Muscle layer of duodenum (tissue), 2 donors: ENCODE data around the gene AMH.

Source experiments
- H3K27ac ChIP-seq: one replicate; pipeline ENCODE4 v1.7.0; 2013; ENCODE audit warnings: mild to moderate bottlenecking, low read length
- H3K27me3 ChIP-seq: one replicate; pipeline ENCODE4 v1.7.0; 2013; ENCODE audit warnings: low read depth, mild to moderate bottlenecking, control low read depth, low read length
- H3K36me3 ChIP-seq, 2 donors: one replicate each; pipeline ENCODE4 v1.7.0; 2013; ENCODE audit warnings: low read length in 2 of 2, control low read depth in 1 of 2, mild to moderate bottlenecking in 1 of 2; ENCODE audit not compliant: insufficient read depth in 2 of 2, control insufficient read depth in 1 of 2
- H3K4me1 ChIP-seq, 2 donors: one replicate each; pipeline ENCODE4 v1.7.0; 2013; ENCODE audit warnings: low read length in 2 of 2, mild to moderate bottlenecking in 2 of 2, control low read depth in 1 of 2, moderate library complexity in 1 of 2; ENCODE audit not compliant: insufficient read depth in 2 of 2, control insufficient read depth in 1 of 2
- H3K4me3 ChIP-seq, 2 donors: one replicate each; pipeline ENCODE4 v1.7.0; 2013; ENCODE audit warnings: low read length in 2 of 2, low read depth in 1 of 2, mild to moderate bottlenecking in 1 of 2
- H3K9me3 ChIP-seq, 2 donors: one replicate each; pipeline ENCODE4 v1.7.0; 2013; ENCODE audit warnings: low read length in 2 of 2, control low read depth in 1 of 2, mild to moderate bottlenecking in 1 of 2; ENCODE audit not compliant: control insufficient read depth in 1 of 2
- donor health status: healthy.

The AMH gene

DNA sequence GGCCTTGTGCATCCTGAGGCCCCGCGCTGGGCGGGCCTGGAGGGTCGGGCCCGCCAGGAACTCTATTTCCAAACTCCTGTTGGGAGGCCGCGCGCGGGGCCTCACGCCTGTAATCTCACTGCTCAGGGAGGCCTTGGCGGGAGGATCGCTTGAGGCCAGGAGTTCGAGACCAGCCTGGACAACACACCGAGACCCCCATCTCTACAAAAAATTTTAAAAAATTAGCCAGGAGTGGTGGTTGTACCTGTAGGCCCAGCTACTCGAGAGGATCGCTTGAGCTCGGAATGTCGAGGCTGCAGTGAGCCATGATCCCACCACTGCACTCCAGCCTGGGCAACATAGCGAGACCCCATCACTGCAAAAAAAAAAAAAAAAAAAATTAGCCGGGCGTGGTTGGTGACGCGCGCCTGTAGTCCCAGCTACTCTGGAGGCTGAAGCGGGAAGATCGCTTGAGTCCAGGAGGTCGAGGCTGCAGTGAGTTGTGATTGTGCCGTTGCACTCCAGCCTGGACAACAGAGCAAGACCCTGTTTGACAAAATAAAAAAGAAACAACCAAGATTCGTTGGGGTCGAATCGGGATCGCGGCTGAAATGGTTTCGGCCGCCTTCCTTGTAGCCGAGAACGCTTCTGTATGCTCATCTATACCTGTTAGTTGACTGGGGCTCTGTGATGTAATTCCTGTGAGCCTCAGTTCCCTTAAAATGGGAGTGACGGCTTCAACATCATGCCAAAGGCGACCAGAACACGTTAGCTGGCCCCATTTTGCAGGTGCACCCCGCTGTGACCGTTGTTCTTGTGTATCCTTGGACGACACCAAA lies 11.9 kb upstream of the AMH start:
- H3K4me1 ChIP-seq: peaks cover 37 to 60% of the 10 kb centered on the region in 2 donors
- peaks cover 0 to 15% of the 10 kb centered on the region in 2 donors for H3K36me3 ChIP-seq
- no peaks in the 10 kb centered on the region for H3K27me3 ChIP-seq
- H3K4me3 ChIP-seq: peak overlapping the region; percentile 73 to 89
- H3K27ac ChIP-seq: peak overlapping the region; percentile 90
- H3K9me3 ChIP-seq: no peaks in the 10 kb centered on the region

DNA sequence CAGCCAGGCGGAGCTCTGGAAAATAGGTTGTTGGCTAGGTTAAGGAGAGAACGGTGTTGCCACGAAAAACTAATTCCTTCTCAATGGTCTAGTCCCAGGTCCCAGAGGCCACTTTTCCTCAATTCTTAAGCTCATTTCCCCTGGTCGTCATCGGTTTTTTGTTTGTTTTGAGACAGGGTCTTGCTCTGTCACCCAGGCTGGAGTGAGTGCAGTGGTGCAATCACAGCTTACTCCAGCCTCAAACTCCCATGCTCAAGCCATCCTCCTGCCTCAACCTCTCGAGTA lies 11.3 kb upstream of the AMH start:
- Histone ChIP-seq H3K4me3 (peak overlapping the region; percentile 73 to 89), H3K27ac (no peak overlapping the region), H3K4me1 (peaks cover 37 to 66% of the 10 kb centered on the region in 2 donors), H3K9me3 (no peaks in the 10 kb centered on the region), H3K36me3 (peaks cover 0 to 9% of the 10 kb centered on the region in 2 donors), H3K27me3 (no peaks in the 10 kb centered on the region)

DNA sequence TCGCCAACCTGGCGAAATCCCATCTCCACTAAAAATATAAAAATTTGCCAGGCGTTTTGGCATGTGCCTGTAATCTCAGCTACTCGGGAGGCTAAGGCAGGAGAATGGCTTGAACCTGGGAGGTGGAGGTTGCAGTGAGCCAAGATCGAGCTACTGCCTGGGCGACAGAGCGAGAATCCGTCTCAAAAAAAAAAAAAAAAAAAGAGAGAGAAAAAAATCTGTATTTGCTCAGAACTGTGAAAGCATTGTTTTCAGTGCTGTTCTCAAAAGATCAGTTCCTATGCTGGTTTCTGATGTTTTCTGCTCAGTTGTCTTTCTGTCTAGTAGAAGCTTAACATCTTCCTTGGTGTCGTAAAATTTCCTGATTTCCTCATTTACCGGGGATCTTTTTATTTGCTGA lies 9.9 kb upstream of the AMH start:
- peak overlapping the region in 1 of 2 donors; percentile 19 for H3K4me3 ChIP-seq
- peak overlapping the region; percentile 10 for H3K27ac ChIP-seq
- H3K36me3 ChIP-seq: peaks cover 10 to 12% of the 10 kb centered on the region in 2 donors
- H3K9me3 ChIP-seq: no peaks in the 10 kb centered on the region
- H3K27me3 ChIP-seq: no peaks in the 10 kb centered on the region
- peaks cover 37 to 72% of the 10 kb centered on the region in 2 donors for H3K4me1 ChIP-seq

DNA sequence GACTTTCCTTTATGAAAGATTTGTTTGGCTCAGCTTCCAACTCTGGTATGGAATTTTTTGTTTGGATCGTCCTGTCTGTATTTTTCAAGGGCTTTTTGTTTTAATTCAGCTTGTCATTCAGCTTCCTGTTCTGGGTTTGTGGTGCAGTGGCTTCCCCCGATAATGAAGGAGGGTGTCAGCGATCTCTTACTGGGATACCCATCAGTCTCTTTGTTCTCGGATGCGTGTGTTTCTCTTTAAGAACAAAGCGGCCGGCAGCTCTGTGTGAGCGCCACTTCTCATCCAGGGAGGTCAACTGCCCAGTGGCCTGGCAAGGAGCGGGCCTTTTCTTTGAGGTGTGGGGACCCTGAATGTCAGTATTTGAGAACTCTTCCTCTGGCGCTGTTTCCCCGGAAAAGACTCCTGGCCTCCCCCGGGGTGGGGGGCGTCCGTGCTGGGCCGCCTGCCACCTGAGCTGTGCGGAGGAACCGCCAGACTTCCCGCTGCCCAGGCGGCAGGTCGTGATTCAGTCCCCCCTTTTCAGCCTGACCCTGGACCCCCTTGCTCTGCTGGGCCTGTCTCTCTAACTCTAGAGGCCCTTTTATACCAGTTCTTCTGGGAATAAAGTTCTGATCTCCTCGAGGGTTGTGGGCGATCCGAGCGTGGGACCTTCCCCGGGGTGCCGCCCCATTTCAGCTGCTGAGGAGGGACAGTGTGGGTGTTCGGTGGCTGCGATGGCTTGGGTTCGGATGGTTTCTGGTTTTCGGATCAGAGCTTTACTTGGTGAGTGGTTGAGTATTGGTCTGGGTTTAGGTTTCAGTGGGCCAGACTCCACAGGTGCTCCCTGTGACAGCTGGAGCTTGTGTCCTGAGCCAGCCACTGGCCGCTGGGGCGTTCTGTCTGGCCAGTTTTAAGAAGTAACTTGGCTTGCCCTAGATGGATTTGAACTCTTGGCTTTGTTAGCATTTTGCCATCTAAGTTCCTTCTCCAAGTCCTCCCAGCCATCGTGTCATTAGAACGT lies 9.1 kb upstream of the AMH start:
- Histone ChIP-seq H3K4me1 (peaks cover 37 to 67% of the 10 kb centered on the region in 2 donors), H3K36me3 (peaks cover 17 to 21% of the 10 kb centered on the region in 2 donors), H3K4me3 (peak overlapping the region; percentile 19 to 49), H3K9me3 (no peaks in the 10 kb centered on the region), H3K27me3 (no peaks in the 10 kb centered on the region), H3K27ac (peak overlapping the region; percentile 10)

DNA sequence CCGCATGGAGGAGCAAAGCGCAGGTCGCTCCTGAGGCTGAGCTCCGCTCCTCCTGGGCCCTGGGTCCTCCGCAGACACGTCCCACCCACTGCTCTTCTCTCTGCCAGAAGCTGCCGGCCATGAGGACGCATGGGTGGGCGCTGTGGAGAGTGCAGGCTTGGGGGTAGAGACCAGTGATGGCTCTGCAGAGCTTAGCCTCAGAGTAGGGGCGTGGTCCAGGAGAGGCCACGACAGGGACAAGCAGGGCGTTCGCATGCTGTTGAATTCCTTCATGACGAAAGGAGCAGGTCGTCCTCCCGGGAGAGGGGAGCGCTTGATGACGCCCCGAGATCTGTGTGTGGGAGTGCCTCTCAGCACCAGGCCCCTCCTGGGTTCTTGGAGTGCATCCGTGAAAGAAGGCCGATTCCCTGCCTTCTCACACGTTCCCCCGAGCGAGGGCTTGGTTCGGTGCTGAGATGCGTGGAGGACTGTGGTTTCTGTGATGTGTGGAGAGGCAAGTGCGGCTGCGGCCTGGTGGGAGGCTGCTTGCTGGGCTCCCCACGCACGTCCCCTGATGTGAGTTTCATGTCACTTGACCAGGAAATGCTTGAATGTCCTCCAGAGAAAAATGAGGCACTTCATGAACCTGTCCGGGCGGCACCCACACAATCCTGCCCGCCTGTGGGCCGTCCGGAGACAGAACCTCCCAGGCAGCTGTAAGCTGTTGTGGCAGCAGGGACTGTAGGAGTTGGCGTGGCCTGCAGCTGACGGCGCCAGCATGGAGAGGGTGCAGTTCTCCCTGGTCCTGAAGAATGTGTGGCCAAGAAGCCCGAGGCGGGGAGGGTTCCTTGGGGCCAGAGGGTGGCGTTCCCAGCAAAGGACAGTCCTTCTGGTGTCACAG lies 8.0 kb upstream of the AMH start:
- H3K9me3 ChIP-seq: no peaks in the 10 kb centered on the region
- peaks cover 27 to 31% of the 10 kb centered on the region in 2 donors for H3K36me3 ChIP-seq
- peak overlapping the region; percentile 3 to 49 for H3K4me3 ChIP-seq
- H3K27ac ChIP-seq: no peak overlapping the region
- H3K27me3 ChIP-seq: no peaks in the 10 kb centered on the region
- peaks cover 37 to 63% of the 10 kb centered on the region in 2 donors for H3K4me1 ChIP-seq

DNA sequence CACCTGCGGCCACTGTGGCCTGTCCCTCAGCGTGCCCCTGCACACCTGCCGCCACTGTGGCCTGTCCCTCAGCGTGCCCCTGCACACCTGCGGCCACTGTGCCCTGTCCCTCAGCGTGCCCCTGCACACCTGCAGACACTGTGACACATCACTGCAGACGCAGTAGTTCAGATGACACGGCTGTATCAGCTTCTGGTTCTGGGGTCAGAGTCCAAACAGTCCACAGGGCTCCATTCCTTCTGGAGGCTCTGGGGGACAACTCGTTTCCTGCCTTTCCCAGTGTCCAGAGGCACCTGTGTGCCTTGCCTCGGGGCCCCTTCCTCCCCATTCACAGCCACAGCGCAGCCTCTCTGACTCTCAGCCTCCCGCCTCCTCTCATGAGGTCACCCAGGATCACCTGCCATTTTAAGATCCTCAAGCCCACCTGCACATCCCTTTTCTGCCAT lies 7.0 kb upstream of the AMH start:
- Histone ChIP-seq H3K4me3 (no peak overlapping the region), H3K9me3 (no peaks in the 10 kb centered on the region), H3K4me1 (peaks cover 37 to 66% of the 10 kb centered on the region in 2 donors), H3K27ac (no peak overlapping the region), H3K36me3 (peaks cover 37 to 41% of the 10 kb centered on the region in 2 donors), H3K27me3 (no peaks in the 10 kb centered on the region)

DNA sequence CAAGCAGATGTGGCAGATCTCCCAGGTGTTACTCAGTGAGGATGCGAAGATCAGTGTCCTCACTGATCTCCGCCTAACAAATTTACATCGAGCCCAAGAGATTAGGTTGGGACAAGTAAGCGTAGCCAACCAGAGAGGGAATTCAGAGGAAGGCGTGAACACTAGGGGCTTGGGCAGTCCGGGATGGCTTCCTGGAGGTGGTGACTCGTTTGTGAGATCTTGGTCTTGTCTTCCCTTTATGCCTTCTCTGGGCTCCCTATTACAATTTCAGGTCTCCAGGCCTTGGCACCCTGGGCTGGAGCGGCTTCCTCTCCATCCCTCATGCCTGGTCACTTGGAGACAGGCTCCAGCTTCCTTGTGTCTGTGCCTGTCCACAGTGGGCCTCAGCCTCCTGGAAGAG lies 6.3 kb upstream of the AMH start:
- Histone ChIP-seq H3K36me3 (peaks cover 37 to 48% of the 10 kb centered on the region in 2 donors), H3K27me3 (no peaks in the 10 kb centered on the region), H3K4me3 (no peak overlapping the region), H3K4me1 (peaks cover 32 to 59% of the 10 kb centered on the region in 2 donors), H3K9me3 (no peaks in the 10 kb centered on the region), H3K27ac (no peak overlapping the region)

DNA sequence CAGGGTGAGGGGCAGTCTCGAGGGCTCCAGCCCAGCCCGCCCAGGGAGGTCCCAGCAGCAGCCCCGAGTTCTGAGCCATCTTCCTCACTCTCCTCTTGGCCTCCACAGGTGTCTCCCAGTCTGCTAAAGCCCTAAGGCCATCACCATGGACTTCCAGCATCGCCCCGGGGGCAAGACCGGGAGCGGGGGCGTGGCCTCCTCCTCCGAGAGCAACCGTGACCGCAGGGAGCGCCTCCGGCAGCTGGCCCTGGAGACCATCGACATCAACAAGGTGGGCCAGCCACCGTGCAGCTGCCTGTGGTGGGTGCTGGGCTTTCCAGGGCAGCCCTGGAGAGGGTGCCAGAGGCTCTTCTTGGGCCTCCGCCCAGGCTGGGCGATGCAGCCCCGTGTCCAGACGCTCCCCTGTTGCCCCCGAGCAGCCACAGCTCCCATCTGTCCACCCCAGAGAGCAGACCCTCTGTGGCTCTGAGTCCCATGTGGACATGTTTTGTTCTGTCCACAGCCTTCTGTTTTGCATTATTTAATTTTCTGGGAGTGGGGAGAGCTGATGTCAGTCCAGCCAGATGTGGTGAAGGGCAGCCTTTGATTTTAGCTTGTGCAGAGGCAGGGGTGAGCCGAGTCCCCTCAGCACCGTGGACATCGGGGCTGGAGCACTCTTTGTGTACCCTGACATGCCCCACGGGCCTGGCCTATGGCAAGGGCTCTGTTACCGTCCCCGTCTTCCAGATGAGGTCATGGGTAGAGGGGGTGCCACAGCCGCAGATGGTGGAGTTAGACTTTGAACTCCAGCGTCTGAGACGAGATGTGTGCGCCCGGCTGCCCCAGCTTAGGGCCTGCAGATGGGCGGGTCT lies 5.6 kb upstream of the AMH start:
- Histone ChIP-seq H3K4me1 (peaks cover 25 to 53% of the 10 kb centered on the region in 2 donors), H3K4me3 (no peak overlapping the region), H3K36me3 (peaks cover 37 to 51% of the 10 kb centered on the region in 2 donors), H3K27ac (no peak overlapping the region), H3K9me3 (no peaks in the 10 kb centered on the region), H3K27me3 (no peaks in the 10 kb centered on the region)

DNA sequence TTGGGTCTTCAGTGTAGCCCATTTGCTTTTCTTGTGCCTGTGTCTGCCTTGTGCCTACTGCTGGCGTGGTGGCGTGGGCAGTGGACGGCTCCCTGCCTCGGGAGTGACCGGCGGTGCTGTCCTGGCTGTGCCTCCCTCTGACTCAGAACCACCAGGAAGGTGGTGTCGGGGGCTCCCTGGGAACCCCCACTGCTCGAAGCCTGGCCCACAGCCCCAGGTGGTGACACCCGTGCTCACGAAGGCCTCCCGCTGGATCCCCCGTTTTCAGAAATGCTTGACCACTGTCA lies 5.1 kb upstream of the AMH start:
- H3K27me3 ChIP-seq: no peaks in the 10 kb centered on the region
- peaks cover 22 to 47% of the 10 kb centered on the region in 2 donors for H3K4me1 ChIP-seq
- H3K9me3 ChIP-seq: no peaks in the 10 kb centered on the region
- H3K36me3 ChIP-seq: peaks cover 37 to 56% of the 10 kb centered on the region in 2 donors
- no peak overlapping the region for H3K4me3 ChIP-seq
- H3K27ac ChIP-seq: no peak overlapping the region

DNA sequence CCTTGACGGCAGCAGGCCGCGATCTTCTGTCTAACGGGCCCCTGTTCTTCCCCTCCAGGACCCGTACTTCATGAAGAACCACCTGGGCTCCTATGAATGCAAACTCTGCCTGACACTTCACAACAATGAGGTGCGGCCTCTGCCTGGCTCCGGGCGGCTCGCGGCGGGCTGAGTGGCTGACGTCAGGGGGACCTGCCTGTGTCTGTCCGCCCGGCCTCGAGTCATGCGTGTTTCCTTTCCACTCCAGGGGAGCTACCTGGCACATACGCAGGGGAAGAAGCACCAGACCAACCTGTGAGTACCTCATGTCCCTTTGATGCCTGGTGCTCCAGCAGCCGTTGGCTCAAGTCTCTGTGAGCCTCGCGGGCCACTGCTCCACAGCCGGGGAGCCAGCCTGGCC lies 4.6 kb upstream of the AMH start:
- Histone ChIP-seq H3K4me3 (no peak overlapping the region), H3K4me1 (peaks cover 20 to 43% of the 10 kb centered on the region in 2 donors), H3K27me3 (peaks cover 1% of the 10 kb centered on the region), H3K27ac (no peak overlapping the region), H3K36me3 (peaks cover 37 to 56% of the 10 kb centered on the region in 2 donors), H3K9me3 (no peaks in the 10 kb centered on the region)
